SU-DHL-6 (cell line): Measurements from ENCODE around the gene ZNF138.

Experiments used
- H2AFZ ChIP-seq: fragments of 200-600 bp; sonication (generic); 2 replicates; pipeline ENCODE4 v1.6.1; 2014; ENCODE audit warnings: low read depth, mild to moderate bottlenecking, moderate library complexity, mixed read lengths, antibody characterized with exemption, low read length; ENCODE audit not compliant: severe bottlenecking
- H3F3A ChIP-seq: fragments of 200-600 bp; shearing (Covaris generic); 2 replicates; pipeline ENCODE4 v1.6.0; 2016; ENCODE audit warnings: antibody characterized with exemption, mild to moderate bottlenecking; ENCODE audit not compliant: insufficient read depth
- H3K27ac ChIP-seq: fragments of 200-600 bp; sonication (generic); 2 replicates; pipeline ENCODE4 v1.5.1; 2016; ENCODE audit warnings: low read depth, mild to moderate bottlenecking, low read length, moderate library complexity, mixed read lengths
- H3K27me3 ChIP-seq: fragments of 200-600 bp; sonication (generic), shearing (Covaris generic); 2 replicates; pipeline ENCODE4 v1.6.0; 2014; ENCODE audit warnings: mild to moderate bottlenecking, low read length
- H3K36me3 ChIP-seq: fragments of 200-600 bp; sonication (generic); 2 replicates; pipeline ENCODE4 v1.6.1; 2014; ENCODE audit warnings: mild to moderate bottlenecking, low read length, mixed read lengths
- H3K4me2 ChIP-seq: fragments of 300-600, 200-600 bp; shearing (Covaris generic), sonication (generic); 2 replicates; pipeline ENCODE4 v1.6.0; 2014; ENCODE audit warnings: low read length, low read depth, mild to moderate bottlenecking; ENCODE audit not compliant: poor library complexity, severe bottlenecking
- H3K4me3 ChIP-seq: fragments of 200-600 bp; sonication (generic); 2 replicates; pipeline ENCODE4 v1.5.1; 2014; ENCODE audit warnings: antibody characterized with exemption, low read length, mild to moderate bottlenecking, mixed read lengths; ENCODE audit not compliant: insufficient read depth, poor library complexity, severe bottlenecking
- H3K79me2 ChIP-seq: fragments of 200-600 bp; sonication (generic); 2 replicates; pipeline ENCODE4 v1.6.1; 2014; ENCODE audit warnings: mild to moderate bottlenecking, low read length, moderate library complexity; ENCODE audit not compliant: insufficient read depth
- H3K9ac ChIP-seq: fragments of 200-600 bp; sonication (generic); 2 replicates; pipeline ENCODE4 v1.7.0; 2014; ENCODE audit warnings: mild to moderate bottlenecking, low read length
- H3K9me2 ChIP-seq: fragments of 200-600 bp; sonication (generic); replicated peaks from 2 replicates; pipeline ENCODE4 v1.6.1; 2014; ENCODE audit warnings: low read length; ENCODE audit not compliant: insufficient read depth
- H3K9me3 ChIP-seq: fragments of 200-600 bp; sonication (generic); 2 replicates; pipeline ENCODE4 v1.6.1; 2014; ENCODE audit warnings: low read length, mixed read lengths; ENCODE audit not compliant: insufficient read depth
- H4K20me1 ChIP-seq: fragments of 200-600 bp; sonication (generic); 2 replicates; pipeline ENCODE4 v1.6.1; 2014; ENCODE audit warnings: low read depth, mild to moderate bottlenecking, antibody characterized with exemption, low read length, moderate library complexity, mixed read lengths
- EZH2phosphoT487 ChIP-seq: fragments of 200-600 bp; sonication (generic), shearing (Covaris generic); conservative IDR thresholded peaks from 2 replicates; pipeline ENCODE4 v1.6.1; 2018; ENCODE audit warnings: mild to moderate bottlenecking, antibody characterized with exemption, low read length, moderate library complexity, mixed read lengths
- TF ChIP-seq, protein P1 (sequence below): fragments of 200-600 bp; sonication (generic); IDR thresholded peaks from one replicate; pipeline ENCODE4 v1.5.1; 2017; ENCODE audit warnings: antibody characterized with exemption, mild to moderate bottlenecking, low read length, moderate library complexity; ENCODE audit not compliant: insufficient read depth, poor library complexity, severe bottlenecking

ZNF138 gene

GRCh38 chr7:64873155-64873500, 78.9 kb downstream of the ZNF138 start:
- H3K27ac ChIP-seq: no peak overlapping the region
- H3K9me3 ChIP-seq: no peaks in the 10 kb centered on the region

GRCh38 chr7:64873517-64873916, 79.3 kb downstream of the ZNF138 start:
- Histone ChIP-seq H3K4me2 (no peak overlapping the region), H4K20me1 (no peaks in the 10 kb centered on the region), H3K9ac (no peak overlapping the region), H3K79me2 (no peaks in the 10 kb centered on the region), H3K9me3 (no peaks in the 10 kb centered on the region), H3K9me2 (no peaks in the 10 kb centered on the region), H3K27ac (no peak overlapping the region), H3K36me3 (no peaks in the 10 kb centered on the region), H3K4me3 (no peak overlapping the region), H3F3A (no peaks in the 10 kb centered on the region), H3K27me3 (no peaks in the 10 kb centered on the region), H2AFZ (no peak overlapping the region)
- no peak for TF ChIP-seq EZH2phosphoT487
- TF ChIP-seq, protein P1, sequence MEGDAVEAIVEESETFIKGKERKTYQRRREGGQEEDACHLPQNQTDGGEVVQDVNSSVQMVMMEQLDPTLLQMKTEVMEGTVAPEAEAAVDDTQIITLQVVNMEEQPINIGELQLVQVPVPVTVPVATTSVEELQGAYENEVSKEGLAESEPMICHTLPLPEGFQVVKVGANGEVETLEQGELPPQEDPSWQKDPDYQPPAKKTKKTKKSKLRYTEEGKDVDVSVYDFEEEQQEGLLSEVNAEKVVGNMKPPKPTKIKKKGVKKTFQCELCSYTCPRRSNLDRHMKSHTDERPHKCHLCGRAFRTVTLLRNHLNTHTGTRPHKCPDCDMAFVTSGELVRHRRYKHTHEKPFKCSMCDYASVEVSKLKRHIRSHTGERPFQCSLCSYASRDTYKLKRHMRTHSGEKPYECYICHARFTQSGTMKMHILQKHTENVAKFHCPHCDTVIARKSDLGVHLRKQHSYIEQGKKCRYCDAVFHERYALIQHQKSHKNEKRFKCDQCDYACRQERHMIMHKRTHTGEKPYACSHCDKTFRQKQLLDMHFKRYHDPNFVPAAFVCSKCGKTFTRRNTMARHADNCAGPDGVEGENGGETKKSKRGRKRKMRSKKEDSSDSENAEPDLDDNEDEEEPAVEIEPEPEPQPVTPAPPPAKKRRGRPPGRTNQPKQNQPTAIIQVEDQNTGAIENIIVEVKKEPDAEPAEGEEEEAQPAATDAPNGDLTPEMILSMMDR: no peak

More at GRCh38 chr7:64873155-64873500, 78.9 kb downstream of the ZNF138 start:
- no peak overlapping the region for H2AFZ ChIP-seq
- H4K20me1 ChIP-seq: no peaks in the 10 kb centered on the region
- H3K27me3 ChIP-seq: no peaks in the 10 kb centered on the region
- TF ChIP-seq, protein P1: no peak
- no peak for TF ChIP-seq EZH2phosphoT487
- H3K79me2 ChIP-seq: no peaks in the 10 kb centered on the region
- no peak overlapping the region for H3K4me2 ChIP-seq
- H3K4me3 ChIP-seq: no peak overlapping the region
- H3K9ac ChIP-seq: no peak overlapping the region
- H3F3A ChIP-seq: no peaks in the 10 kb centered on the region
- H3K9me2 ChIP-seq: no peaks in the 10 kb centered on the region
- H3K36me3 ChIP-seq: no peaks in the 10 kb centered on the region

DNA sequence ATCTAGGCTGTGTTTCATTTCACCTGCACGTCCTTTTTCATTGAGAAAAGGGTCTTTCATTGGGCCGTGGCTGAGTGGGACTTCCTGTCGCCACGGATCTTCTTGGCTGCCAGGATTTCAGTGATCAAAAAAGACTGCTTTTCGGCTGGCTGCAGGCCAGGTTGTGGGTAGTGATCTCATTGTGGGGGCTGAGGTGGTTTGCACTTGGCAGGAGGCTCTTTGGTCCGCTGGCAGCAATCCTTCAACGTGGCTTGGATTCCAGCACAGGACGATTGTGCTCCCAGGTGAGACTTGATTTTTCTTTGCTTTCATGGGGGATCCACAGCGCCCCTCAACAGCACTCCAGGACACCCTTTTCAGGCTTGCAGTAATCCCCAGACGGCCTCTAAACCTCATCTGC, 79.9 kb downstream of the ZNF138 start:
- Histone ChIP-seq H3K9me2 (no peaks in the 10 kb centered on the region), H3K4me3 (no peak overlapping the region), H4K20me1 (no peaks in the 10 kb centered on the region), H3K36me3 (no peaks in the 10 kb centered on the region), H3K4me2 (no peak overlapping the region), H3K27ac (no peak overlapping the region), H2AFZ (no peak overlapping the region), H3K9me3 (no peaks in the 10 kb centered on the region), H3K27me3 (no peaks in the 10 kb centered on the region), H3K9ac (no peak overlapping the region), H3F3A (no peaks in the 10 kb centered on the region), H3K79me2 (no peaks in the 10 kb centered on the region)
- TF ChIP-seq, protein P1: no peak
- no peak for TF ChIP-seq EZH2phosphoT487
